A673 (cell line): ENCODE data around the gene PTPA. TPM values are rescaled to one million over a fixed set of nuclear protein-coding genes. Genes with fewer than 3 reads are reported as not detected.

Experiments
- BruUV-seq: library from RNA; stranded (reverse); fragments of 400-500 nt; replicated peaks from 2 replicates; lab custom pipeline; 2021; lab: Mats Ljungman, UMichigan
- CTCF ChIA-PET: fragments of 300-600 bp; sonication (Branson Sonifier 250); formaldehyde crosslinking; loops from one replicate; lab custom pipeline; 2022; ENCODE audit warnings: antibody characterized with exemption; lab: Charles Lee
- POLR2A ChIA-PET: fragments of 300-600 bp; sonication (Branson Sonifier 250); formaldehyde crosslinking; loops from one replicate; lab custom pipeline; 2022; ENCODE audit warnings: antibody characterized with exemption; ENCODE audit not compliant: low non-redundant PET; lab: Charles Lee
- DNase-seq: peaks from one replicate; pipeline ENCODE4 v3.0.0-alpha.2; 2015; ENCODE audit warnings: low spot score
- H3K27ac ChIP-seq: fragments of 200-600 bp; sonication (generic); 2 replicates; pipeline ENCODE4 v1.5.1; 2016; ENCODE audit warnings: mixed run types, low read depth, mild to moderate bottlenecking, mixed read lengths, antibody characterized with exemption, low read length; ENCODE audit not compliant: poor library complexity, severe bottlenecking
- H3K27me3 ChIP-seq: fragments of 200-600 bp; sonication (generic); replicated peaks from 2 replicates; pipeline ENCODE4 v1.6.1; 2017; ENCODE audit warnings: mixed run types, low read depth, mild to moderate bottlenecking, mixed read lengths, antibody characterized with exemption, low read length; ENCODE audit not compliant: insufficient read depth, poor library complexity
- H3K36me3 ChIP-seq: fragments of 200-600 bp; sonication (generic); 2 replicates; pipeline ENCODE4 v1.6.1; 2016; ENCODE audit warnings: mixed run types, mild to moderate bottlenecking, mixed read lengths, antibody characterized with exemption, low read length; ENCODE audit not compliant: insufficient read depth, poor library complexity, severe bottlenecking
- H3K4me1 ChIP-seq: fragments of 200-600 bp; sonication (generic); 2 replicates; pipeline ENCODE4 v1.6.1; 2017; ENCODE audit warnings: mixed run types, mild to moderate bottlenecking, mixed read lengths, antibody characterized with exemption, low read length; ENCODE audit not compliant: insufficient read depth, poor library complexity, severe bottlenecking
- H3K4me3 ChIP-seq: fragments of 200-600 bp; sonication (generic); 2 replicates; pipeline ENCODE4 v1.5.1; 2016; ENCODE audit warnings: low read depth, mixed run types, mild to moderate bottlenecking, mixed read lengths, low read length; ENCODE audit not compliant: poor library complexity, severe bottlenecking
- H3K9me3 ChIP-seq: fragments of 200-600 bp; sonication (generic); 2 replicates; pipeline ENCODE4 v1.6.1; 2016; ENCODE audit warnings: mixed run types, low read depth, mild to moderate bottlenecking, mixed read lengths, antibody characterized with exemption, low read length; ENCODE audit not compliant: poor library complexity, severe bottlenecking
- CTCF ChIP-seq: fragments of 300-800, 200-600 bp; sonication (generic); conservative IDR thresholded peaks from 2 replicates; pipeline ENCODE4 v1.5.1; 2017; ENCODE audit warnings: low read depth, mild to moderate bottlenecking, antibody characterized with exemption, low read length, moderate library complexity, mixed read lengths
- EZH2 ChIP-seq: fragments of 200-600 bp; sonication (generic); IDR thresholded peaks from 2 replicates; pipeline ENCODE4 v1.6.1; 2017; ENCODE audit warnings: borderline replicate concordance, low read depth, mild to moderate bottlenecking, mixed read lengths, antibody characterized with exemption, low read length; ENCODE audit not compliant: poor library complexity, severe bottlenecking
- intact Hi-C: fragments of 100-400 bp; cut with micrococcal nuclease; formaldehyde crosslinking; loops from one replicate; pipeline ENCODE4 v1.10.0; 2022; ENCODE audit not compliant: unreplicated experiment
- total RNA-seq: library from RNA; stranded (reverse); gene quantifications from 2 replicates; pipeline ENCODE4 v1.2.3, GENCODE V29; 2021

PTPA gene
- total RNA-seq, 1 experiment from 2014 or later: 157 TPM

DNA sequence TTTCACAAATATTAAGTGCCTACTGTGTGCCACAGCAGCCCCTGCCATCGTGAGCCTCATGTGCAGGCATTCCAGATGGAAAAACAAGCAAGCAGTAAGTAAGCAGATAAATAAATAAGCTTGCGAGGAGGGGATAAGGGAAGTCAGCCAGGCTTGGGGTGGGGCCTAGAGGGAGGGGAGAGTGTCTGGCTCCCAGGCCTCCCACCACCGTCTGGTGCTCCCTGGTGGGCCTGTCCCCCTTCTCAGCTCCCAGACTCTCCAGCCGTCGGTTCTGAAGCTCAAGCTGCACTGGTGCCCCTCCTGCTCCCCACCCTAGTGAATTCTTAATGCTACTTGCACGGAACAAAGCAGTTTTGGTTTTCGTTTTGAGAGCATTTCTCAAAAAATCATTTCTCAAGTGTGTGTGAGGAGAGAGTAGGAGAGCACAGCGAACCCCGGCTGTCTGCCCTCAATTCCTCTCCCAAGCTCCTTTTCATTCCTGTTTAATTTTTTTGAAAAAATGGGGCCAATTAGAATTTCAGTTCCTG lies 73.4 kb downstream of the PTPA start:
- TF ChIP-seq EZH2 (no peak), CTCF (no peak)
- no peaks in the 10 kb centered on the region for H3K4me1 ChIP-seq
- no peaks in the 10 kb centered on the region for H3K36me3 ChIP-seq
- DNase-seq: no peak
- no peak overlapping the region for H3K4me3 ChIP-seq
- H3K27ac ChIP-seq: no peak overlapping the region
- no TSS peak for BruUV-seq
- ChIA-PET POLR2A (no interaction called here), CTCF (no interaction called here)
- intact Hi-C loops: no loop called here
- no peaks in the 10 kb centered on the region for H3K27me3 ChIP-seq
- no peaks in the 10 kb centered on the region for H3K9me3 ChIP-seq

DNA sequence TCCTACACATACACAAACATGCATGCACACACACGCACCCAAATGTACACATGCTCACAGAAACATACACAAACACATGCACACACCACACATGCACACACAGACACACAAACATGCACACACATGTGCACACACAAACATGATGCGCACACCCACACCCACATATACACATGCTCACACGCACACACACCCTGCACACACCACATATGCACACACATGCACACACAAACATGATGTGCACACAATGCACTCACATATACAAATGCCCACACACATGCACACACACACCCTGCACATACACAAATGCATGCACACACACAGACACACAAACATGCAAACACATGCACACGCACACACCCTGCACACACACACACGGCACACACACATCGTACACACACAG lies 74.2 kb downstream of the PTPA start:
- POLR2A ChIA-PET: no interaction called here
- TF ChIP-seq EZH2 (no peak), CTCF (no peak)
- H3K27ac ChIP-seq: no peak overlapping the region
- BruUV-seq: no TSS peak
- no peaks in the 10 kb centered on the region for H3K4me1 ChIP-seq
- DNase-seq: no peak
- no peaks in the 10 kb centered on the region for H3K36me3 ChIP-seq
- H3K9me3 ChIP-seq: no peaks in the 10 kb centered on the region
- no peak overlapping the region for H3K4me3 ChIP-seq
- CTCF ChIA-PET: no interaction called here
- H3K27me3 ChIP-seq: no peaks in the 10 kb centered on the region
- intact Hi-C loops: no loop called here

DNA sequence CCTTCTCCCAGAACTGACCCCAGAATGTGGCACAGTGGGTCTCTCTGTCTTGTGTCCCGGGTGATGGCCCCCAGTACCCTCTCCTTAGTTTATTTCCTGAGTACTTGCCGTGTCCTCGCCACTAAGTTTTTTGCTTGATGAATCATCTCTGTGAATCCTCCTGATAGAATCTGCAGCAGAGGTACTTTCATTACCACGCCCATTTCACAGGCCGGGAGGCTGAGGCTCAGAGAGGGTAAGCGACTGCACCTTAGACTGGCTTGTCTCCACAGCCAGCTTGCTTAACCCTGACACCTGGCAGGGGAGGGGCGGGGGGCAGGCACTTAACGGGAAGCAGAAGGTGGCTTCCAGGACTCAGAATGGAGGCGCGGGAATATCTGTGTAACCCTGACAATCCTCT lies 74.8 kb downstream of the PTPA start:
- H3K27me3 ChIP-seq: no peaks in the 10 kb centered on the region
- intact Hi-C loops: no loop called here
- H3K27ac ChIP-seq: no peak overlapping the region
- ChIA-PET POLR2A (no interaction called here), CTCF (no interaction called here)
- no TSS peak for BruUV-seq
- H3K36me3 ChIP-seq: no peaks in the 10 kb centered on the region
- no peaks in the 10 kb centered on the region for H3K9me3 ChIP-seq
- H3K4me1 ChIP-seq: no peaks in the 10 kb centered on the region
- H3K4me3 ChIP-seq: no peak overlapping the region
- no peak for TF ChIP-seq EZH2
- TF ChIP-seq CTCF: no peak
- DNase-seq: no peak
